ENCODE results near the gene PRPSAP1.
A peak's percentile ranks its signal among the peaks of the same experiment; 100 is the strongest.
"Not testable (repeated sequence)": the region's sequence is repeated elsewhere in the genome, so short reads cannot be mapped to it uniquely, and the experiment has no call there.

Gene PRPSAP1

GRCh38 chr17:76326306-76326705, 27.4 kb downstream of the PRPSAP1 start:
- DNase-seq (ENCODE audit: low read depth) = no peak

GRCh38 chr17:76318586-76318985, 35.1 kb downstream of the PRPSAP1 start:
- DNase-seq (ENCODE audit: low read depth) = peak; percentile 48

- DNase-seq (ENCODE audit: low read depth) = no peak
Observed at GRCh38 chr17:76317535-76317934, 36.2 kb downstream of the PRPSAP1 start.

GRCh38 chr17:76314392-76315227, 39.1 kb downstream of the PRPSAP1 start:
- DNase-seq (ENCODE audit: low read depth) = peak; percentile 22

- no peak for DNase-seq (ENCODE audit: low read depth)
Observed at GRCh38 chr17:76312735-76313134, 41.0 kb downstream of the PRPSAP1 start.

GRCh38 chr17:76309461-76309860, 44.3 kb downstream of the PRPSAP1 start:
- DNase-seq (ENCODE audit: low read depth) = no peak

- no peak for DNase-seq (ENCODE audit: low read depth)
Observed at GRCh38 chr17:76307966-76308338, 45.8 kb downstream of the PRPSAP1 start, which contains the start of gene QRICH2. QRICH2 (minus strand) TSS chr17:76308276; CDS start chr17:76307998, 278 bp downstream.

GRCh38 chr17:76307299-76307965, 46.3 kb downstream of the PRPSAP1 start:
- no peak for DNase-seq (ENCODE audit: low read depth)

- DNase-seq (ENCODE audit: low read depth) = not testable (repeated sequence)
Observed at GRCh38 chr17:76305135-76305454, 48.6 kb downstream of the PRPSAP1 start.

- no peak for DNase-seq (ENCODE audit: low read depth)
Observed at GRCh38 chr17:76304226-76305134, 49.2 kb downstream of the PRPSAP1 start.

GRCh38 chr17:76297436-76297835, 56.3 kb downstream of the PRPSAP1 start:
- no peak for DNase-seq (ENCODE audit: low read depth)

- no peak for DNase-seq (ENCODE audit: low read depth)
Observed at GRCh38 chr17:76296889-76297288, 56.8 kb downstream of the PRPSAP1 start.

GRCh38 chr17:76296186-76296585, 57.5 kb downstream of the PRPSAP1 start:
- no peak for DNase-seq (ENCODE audit: low read depth)

- no peak for DNase-seq (ENCODE audit: low read depth)
Observed at GRCh38 chr17:76293106-76293505, 60.6 kb downstream of the PRPSAP1 start.

GRCh38 chr17:76292567-76292966, 61.1 kb downstream of the PRPSAP1 start:
- DNase-seq (ENCODE audit: low read depth) = no peak

GRCh38 chr17:76281573-76282371, 71.9 kb downstream of the PRPSAP1 start:
- DNase-seq (ENCODE audit: low read depth) = no peak

- DNase-seq (ENCODE audit: low read depth) = no peak
Observed at GRCh38 chr17:76280650-76281049, 73.1 kb downstream of the PRPSAP1 start.

GRCh38 chr17:76279742-76280287, 73.9 kb downstream of the PRPSAP1 start:
- DNase-seq (ENCODE audit: low read depth) = no peak

GRCh38 chr17:76278952-76279741, 74.6 kb downstream of the PRPSAP1 start:
- DNase-seq (ENCODE audit: low read depth) = peak; percentile 79

- no peak for DNase-seq (ENCODE audit: low read depth)
Observed at GRCh38 chr17:76278268-76278908, 75.3 kb downstream of the PRPSAP1 start.

Measured in EH (cell line).